ENCODE results near the gene NANOGP8. TPM values are rescaled to one million over a fixed set of nuclear protein-coding genes. Genes with fewer than 3 reads are reported as not detected.
"Not testable (repeated sequence)": the region's sequence is repeated elsewhere in the genome, so short reads cannot be mapped to it uniquely, and the experiment has no call there.

NANOGP8 gene
- total and polyA plus RNA-seq, 5 donors: 0.09 TPM; not detected in 4

DNA sequence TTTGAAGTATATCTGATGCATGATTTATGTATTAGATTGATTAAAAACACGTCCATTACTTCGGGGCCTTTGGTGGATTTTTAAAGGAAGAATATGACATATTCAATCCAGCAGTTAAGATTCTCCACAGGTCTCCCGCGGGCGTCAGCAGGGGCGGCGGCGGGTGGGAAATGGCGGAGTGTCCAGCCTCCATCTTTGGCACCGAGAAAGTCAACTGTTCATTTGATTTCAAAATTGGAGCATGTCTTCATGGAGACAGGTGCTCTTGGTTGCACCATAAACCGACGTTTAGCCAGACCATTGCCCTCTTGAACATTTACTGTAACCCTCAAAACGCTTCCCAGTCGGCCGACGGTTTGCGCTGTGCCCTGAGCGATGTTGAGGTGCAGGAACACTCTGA lies 7.2 kb upstream of the NANOGP8 start:
- DNase-seq (no peak), ATAC-seq (no peak)
- no peaks in the 10 kb centered on the region for H3K9me3 ChIP-seq (ENCODE audit: control insufficient read depth, low read length)
- H3K4me3 ChIP-seq (ENCODE audit: low read length): no peak overlapping the region
- intact Hi-C loops (cut with DNase I): no loop called here
- whole genome bisulfite sequencing: 96% methylated on average over 18 of the region's 18 CpGs
- H3K27me3 ChIP-seq (ENCODE audit: control insufficient read depth, insufficient read depth): no peaks in the 10 kb centered on the region
- no peaks in the 10 kb centered on the region for H3K4me1 ChIP-seq (ENCODE audit: control insufficient read depth, insufficient read depth, low read length)
- H3K27ac ChIP-seq (ENCODE audit: low read length): no peak overlapping the region

DNA sequence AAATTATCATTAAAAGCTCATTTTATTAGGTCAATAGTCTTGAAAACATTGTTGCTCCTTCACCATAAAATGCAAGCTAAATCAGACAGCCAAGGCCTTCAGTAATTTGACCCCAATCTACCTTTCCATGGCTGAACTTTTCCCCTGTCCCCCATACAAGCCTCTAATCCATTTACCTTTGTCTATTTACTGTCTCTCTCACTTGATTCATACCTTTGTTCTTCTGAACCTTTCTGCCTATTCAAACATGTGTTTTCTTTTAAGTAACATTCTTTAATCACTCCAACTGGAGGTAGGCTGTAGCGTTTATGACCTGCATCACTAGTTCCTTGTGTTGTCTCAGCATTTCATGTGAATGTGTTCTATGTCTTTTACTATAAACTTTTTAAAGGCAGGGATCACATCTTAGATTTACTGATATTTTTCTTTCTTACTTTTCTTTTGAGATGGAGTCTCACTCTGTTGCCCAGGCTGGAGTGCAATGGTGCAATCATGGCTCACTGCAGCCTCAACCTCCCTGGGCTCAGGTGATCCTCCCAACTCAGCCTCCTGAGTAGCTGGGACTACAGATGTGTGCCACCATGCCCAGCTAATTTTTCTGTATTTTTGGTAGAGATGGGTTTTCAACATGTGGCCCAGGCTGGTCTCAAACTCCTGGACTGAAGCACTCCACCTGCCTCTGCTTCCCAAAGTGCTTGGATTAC lies 5.2 kb upstream of the NANOGP8 start:
- Histone ChIP-seq H3K27me3 (ENCODE audit: control insufficient read depth, insufficient read depth) (no peaks in the 10 kb centered on the region), H3K4me3 (ENCODE audit: low read length) (no peak overlapping the region), H3K9me3 (ENCODE audit: control insufficient read depth, low read length) (no peaks in the 10 kb centered on the region), H3K27ac (ENCODE audit: low read length) (no peak overlapping the region), H3K4me1 (ENCODE audit: control insufficient read depth, insufficient read depth, low read length) (no peaks in the 10 kb centered on the region)
- WGBS: 96% methylated on average over 1 of the region's 1 CpG
- ATAC-seq (no peak), DNase-seq (no peak)
- intact Hi-C loops (cut with DNase I): no loop called here

- H3K27me3 ChIP-seq (ENCODE audit: control insufficient read depth, insufficient read depth): no peaks in the 10 kb centered on the region
- H3K4me3 ChIP-seq (ENCODE audit: low read length): no peak overlapping the region
- intact Hi-C loops (cut with DNase I): no loop called here
- H3K27ac ChIP-seq (ENCODE audit: low read length): no peak overlapping the region
- H3K9me3 ChIP-seq (ENCODE audit: control insufficient read depth, low read length): no peaks in the 10 kb centered on the region
- 85% methylated on average over 2 of the region's 2 CpGs for WGBS
- ATAC-seq (no peak), DNase-seq (no peak)
- H3K4me1 ChIP-seq (ENCODE audit: control insufficient read depth, insufficient read depth, low read length): no peaks in the 10 kb centered on the region
Observed at GRCh38 chr15:35089551-35089950, 4.5 kb upstream of the NANOGP8 start.

DNA sequence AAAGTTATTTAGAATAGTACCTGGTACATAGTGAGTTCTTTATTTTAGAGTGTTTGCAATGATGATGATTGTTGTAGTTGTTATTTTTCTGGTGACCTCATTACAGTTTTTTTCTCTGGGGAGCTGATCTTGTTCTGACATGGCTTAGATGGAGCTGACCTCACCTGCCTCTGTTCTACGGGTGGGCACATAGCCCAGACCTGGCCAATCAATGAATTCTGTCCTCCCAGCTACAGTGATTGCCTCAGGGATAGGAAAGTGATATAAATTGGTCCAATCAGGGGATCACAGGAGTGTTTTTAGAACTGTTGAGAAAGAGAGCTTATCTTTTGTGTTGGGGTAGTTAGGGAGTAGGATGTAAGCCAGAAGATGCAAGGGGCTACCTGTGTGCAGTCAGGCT lies 3.2 kb upstream of the NANOGP8 start:
- 98% methylated on average over 1 of the region's 1 CpG for WGBS
- Histone ChIP-seq H3K27ac (ENCODE audit: low read length) (no peak overlapping the region), H3K4me3 (ENCODE audit: low read length) (no peak overlapping the region), H3K9me3 (ENCODE audit: control insufficient read depth, low read length) (no peaks in the 10 kb centered on the region), H3K27me3 (ENCODE audit: control insufficient read depth, insufficient read depth) (no peaks in the 10 kb centered on the region), H3K4me1 (ENCODE audit: control insufficient read depth, insufficient read depth, low read length) (no peaks in the 10 kb centered on the region)
- DNase-seq (no peak), ATAC-seq (no peak)
- intact Hi-C loops (cut with DNase I): no loop called here

DNA sequence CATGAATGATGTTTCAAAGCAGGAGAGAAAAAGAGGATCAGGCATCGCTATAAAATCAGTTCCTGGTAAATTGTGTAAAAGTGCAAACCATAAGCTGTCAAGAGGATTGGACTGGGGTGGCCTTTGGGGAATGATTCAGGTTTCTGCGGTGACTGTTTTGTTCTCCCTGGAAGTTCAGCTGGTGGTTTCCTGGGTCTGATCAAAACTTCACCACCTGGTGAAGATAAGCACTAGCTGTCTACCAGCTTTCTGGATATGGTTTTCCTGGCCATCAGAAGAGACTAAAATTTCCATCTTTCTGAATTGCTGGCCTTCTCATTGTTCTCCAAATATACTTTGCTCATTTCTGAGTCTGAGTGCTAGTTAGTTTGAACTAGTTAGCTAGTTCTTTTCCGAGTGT lies 2.7 kb upstream of the NANOGP8 start:
- H3K4me1 ChIP-seq (ENCODE audit: control insufficient read depth, insufficient read depth, low read length): no peaks in the 10 kb centered on the region
- no peak overlapping the region for H3K27ac ChIP-seq (ENCODE audit: low read length)
- no peaks in the 10 kb centered on the region for H3K9me3 ChIP-seq (ENCODE audit: control insufficient read depth, low read length)
- no peaks in the 10 kb centered on the region for H3K27me3 ChIP-seq (ENCODE audit: control insufficient read depth, insufficient read depth)
- whole genome bisulfite sequencing: 79% methylated on average over 3 of the region's 3 CpGs
- DNase-seq: no peak
- H3K4me3 ChIP-seq (ENCODE audit: low read length): no peak overlapping the region
- intact Hi-C loops (cut with DNase I): no loop called here
- ATAC-seq: no peak

GRCh38 chr15:35082371-35083348 lies 2.4 kb downstream of the NANOGP8 start:
- DNase-seq: peak in 1 of 3 donors; percentile 63
- ATAC-seq; H3K27me3 ChIP-seq (ENCODE audit: control insufficient read depth, insufficient read depth); intact Hi-C loops (cut with DNase I); H3K27ac ChIP-seq (ENCODE audit: low read length); H3K4me3 ChIP-seq (ENCODE audit: low read length); H3K9me3 ChIP-seq (ENCODE audit: control insufficient read depth, low read length); H3K4me1 ChIP-seq (ENCODE audit: control insufficient read depth, insufficient read depth, low read length): not testable (repeated sequence)
- WGBS: 98% methylated on average over 36 of the region's 36 CpGs

- H3K4me3 ChIP-seq (ENCODE audit: low read length); H3K9me3 ChIP-seq (ENCODE audit: control insufficient read depth, low read length); H3K27me3 ChIP-seq (ENCODE audit: control insufficient read depth, insufficient read depth); ATAC-seq; H3K27ac ChIP-seq (ENCODE audit: low read length); intact Hi-C loops (cut with DNase I); H3K4me1 ChIP-seq (ENCODE audit: control insufficient read depth, insufficient read depth, low read length): not testable (repeated sequence)
- 94% methylated on average over 45 of the region's 45 CpGs for WGBS
- peak in 1 of 3 donors; percentile 58 for DNase-seq
Observed at GRCh38 chr15:35081626-35082365, 3.3 kb downstream of the NANOGP8 start.

- Histone ChIP-seq H3K4me3 (ENCODE audit: low read length) (no peak overlapping the region), H3K4me1 (ENCODE audit: control insufficient read depth, insufficient read depth, low read length) (no peaks in the 10 kb centered on the region), H3K27me3 (ENCODE audit: control insufficient read depth, insufficient read depth) (no peaks in the 10 kb centered on the region), H3K27ac (ENCODE audit: low read length) (no peak overlapping the region), H3K9me3 (ENCODE audit: control insufficient read depth, low read length) (no peaks in the 10 kb centered on the region)
- 59% methylated on average over 2 of the region's 2 CpGs for WGBS
- intact Hi-C loops (cut with DNase I): no loop called here
- no peak for DNase-seq
- no peak for ATAC-seq
Observed at GRCh38 chr15:35080226-35080625, 4.9 kb downstream of the NANOGP8 start.

- DNase-seq (no peak), ATAC-seq (peak in 1 of 2 donors; percentile 55)
- Histone ChIP-seq H3K9me3 (ENCODE audit: control insufficient read depth, low read length) (no peaks in the 10 kb centered on the region), H3K4me3 (ENCODE audit: low read length) (no peak overlapping the region), H3K27me3 (ENCODE audit: control insufficient read depth, insufficient read depth) (no peaks in the 10 kb centered on the region), H3K27ac (ENCODE audit: low read length) (no peak overlapping the region), H3K4me1 (ENCODE audit: control insufficient read depth, insufficient read depth, low read length) (no peaks in the 10 kb centered on the region)
- intact Hi-C loops (cut with DNase I): loop anchor here in 1 of 4 donors (10.0 kb wide), 1 partner anchor 366 kb away; no protein-coding TSS in a partner anchor
- 32% methylated on average over 6 of the region's 6 CpGs for WGBS
Observed at GRCh38 chr15:35078221-35078915, 6.7 kb downstream of the NANOGP8 start.

GRCh38 chr15:35071106-35071505 lies 14.0 kb downstream of the NANOGP8 start:
- no peaks in the 10 kb centered on the region for H3K4me1 ChIP-seq (ENCODE audit: control insufficient read depth, insufficient read depth, low read length)
- DNase-seq: no peak
- WGBS: 93% methylated on average over 13 of the region's 13 CpGs
- no peak overlapping the region for H3K4me3 ChIP-seq (ENCODE audit: low read length)
- no peak for ATAC-seq
- H3K27me3 ChIP-seq (ENCODE audit: control insufficient read depth, insufficient read depth): no peaks in the 10 kb centered on the region
- no peak overlapping the region for H3K27ac ChIP-seq (ENCODE audit: low read length)
- intact Hi-C loops (cut with DNase I): loop anchor here in 1 of 4 donors (10.0 kb wide), 1 partner anchor 374 kb away; no protein-coding TSS in a partner anchor
- H3K9me3 ChIP-seq (ENCODE audit: control insufficient read depth, low read length): no peaks in the 10 kb centered on the region

Data from right cardiac atrium (tissue), 5 donors.